22Rv1 (cell line): ENCODE data around the gene BBX.

Experiments used
- H3K27ac ChIP-seq: fragments of 450-650 bp; 2 replicates; pipeline ENCODE4 v1.5.1; 2017
- ZFX ChIP-seq: fragments of 450-650 bp; IDR thresholded peaks from 2 replicates; pipeline ENCODE4 v1.6.1; 2017; ENCODE audit warnings: antibody characterized with exemption, borderline replicate concordance
- TF ChIP-seq, protein P1 (sequence below): fragments of 450-650 bp; IDR thresholded peaks from 2 replicates; pipeline ENCODE4 v1.5.1; 2017; ENCODE audit warnings: mild to moderate bottlenecking

BBX gene

DNA sequence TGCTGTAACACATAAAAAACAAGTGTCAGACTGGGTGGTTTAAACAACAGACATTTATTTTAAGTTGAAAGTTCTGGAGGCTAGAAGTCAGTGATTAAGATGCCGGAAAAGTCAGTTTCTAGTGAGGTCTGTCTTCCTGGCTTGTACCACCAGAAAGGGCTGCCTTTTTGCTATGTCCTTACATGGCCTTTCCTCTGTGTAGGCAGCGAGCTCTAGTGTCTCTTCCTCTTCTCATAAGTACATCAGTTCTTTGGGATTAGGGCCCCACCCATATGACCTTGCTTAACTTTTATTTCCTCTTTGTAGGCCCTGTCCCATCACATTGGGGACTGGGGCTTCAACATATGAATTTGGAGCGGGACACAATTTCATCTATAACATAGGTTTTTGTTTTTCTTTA is 128.0 kb downstream of the BBX start:
- no peak overlapping the region for H3K27ac ChIP-seq
- TF ChIP-seq, protein P1, sequence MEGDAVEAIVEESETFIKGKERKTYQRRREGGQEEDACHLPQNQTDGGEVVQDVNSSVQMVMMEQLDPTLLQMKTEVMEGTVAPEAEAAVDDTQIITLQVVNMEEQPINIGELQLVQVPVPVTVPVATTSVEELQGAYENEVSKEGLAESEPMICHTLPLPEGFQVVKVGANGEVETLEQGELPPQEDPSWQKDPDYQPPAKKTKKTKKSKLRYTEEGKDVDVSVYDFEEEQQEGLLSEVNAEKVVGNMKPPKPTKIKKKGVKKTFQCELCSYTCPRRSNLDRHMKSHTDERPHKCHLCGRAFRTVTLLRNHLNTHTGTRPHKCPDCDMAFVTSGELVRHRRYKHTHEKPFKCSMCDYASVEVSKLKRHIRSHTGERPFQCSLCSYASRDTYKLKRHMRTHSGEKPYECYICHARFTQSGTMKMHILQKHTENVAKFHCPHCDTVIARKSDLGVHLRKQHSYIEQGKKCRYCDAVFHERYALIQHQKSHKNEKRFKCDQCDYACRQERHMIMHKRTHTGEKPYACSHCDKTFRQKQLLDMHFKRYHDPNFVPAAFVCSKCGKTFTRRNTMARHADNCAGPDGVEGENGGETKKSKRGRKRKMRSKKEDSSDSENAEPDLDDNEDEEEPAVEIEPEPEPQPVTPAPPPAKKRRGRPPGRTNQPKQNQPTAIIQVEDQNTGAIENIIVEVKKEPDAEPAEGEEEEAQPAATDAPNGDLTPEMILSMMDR, result no peak
- no peak for TF ChIP-seq ZFX

DNA sequence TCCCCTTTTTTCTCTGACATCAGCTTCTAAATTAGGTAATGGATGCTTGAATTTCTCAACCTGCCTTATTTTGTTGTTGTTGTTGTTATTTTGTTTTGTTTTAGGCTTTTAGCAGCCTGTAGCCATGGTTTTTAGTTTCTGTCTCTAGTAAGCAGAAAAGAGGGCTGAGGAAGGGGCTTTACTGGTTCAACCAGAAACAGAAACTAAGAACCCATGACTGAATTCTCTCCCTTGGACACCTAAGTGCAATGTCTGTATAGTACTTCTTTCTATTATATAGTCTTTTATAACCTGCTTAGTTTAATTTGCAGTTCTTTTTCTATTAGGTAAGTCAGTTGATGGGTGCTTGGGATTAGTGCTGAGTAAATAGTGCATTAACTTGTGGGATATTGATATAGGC is 129.0 kb downstream of the BBX start:
- no peak overlapping the region for H3K27ac ChIP-seq
- TF ChIP-seq, protein P1, result no peak
- no peak for TF ChIP-seq ZFX

DNA sequence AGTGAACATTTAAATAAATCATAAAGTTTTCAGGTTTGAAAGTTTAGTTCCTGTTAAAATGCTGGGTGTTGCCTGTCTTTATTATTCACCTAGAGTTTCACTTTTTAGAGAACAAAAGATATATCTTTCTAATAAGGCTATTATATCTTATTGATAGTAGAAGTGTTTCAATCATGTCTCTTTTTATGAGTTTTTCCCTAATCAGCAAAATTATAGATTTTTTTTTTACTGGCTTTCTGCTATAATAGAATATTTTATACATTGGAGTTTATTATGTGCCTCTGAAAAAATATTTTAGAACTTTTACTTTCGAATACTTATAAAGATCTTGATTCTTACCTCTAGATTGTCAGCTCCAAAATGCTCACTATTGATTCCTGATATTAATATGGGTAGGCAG is 131.5 kb downstream of the BBX start:
- no peak overlapping the region for H3K27ac ChIP-seq
- TF ChIP-seq, protein P1, result no peak
- TF ChIP-seq ZFX, result no peak

DNA sequence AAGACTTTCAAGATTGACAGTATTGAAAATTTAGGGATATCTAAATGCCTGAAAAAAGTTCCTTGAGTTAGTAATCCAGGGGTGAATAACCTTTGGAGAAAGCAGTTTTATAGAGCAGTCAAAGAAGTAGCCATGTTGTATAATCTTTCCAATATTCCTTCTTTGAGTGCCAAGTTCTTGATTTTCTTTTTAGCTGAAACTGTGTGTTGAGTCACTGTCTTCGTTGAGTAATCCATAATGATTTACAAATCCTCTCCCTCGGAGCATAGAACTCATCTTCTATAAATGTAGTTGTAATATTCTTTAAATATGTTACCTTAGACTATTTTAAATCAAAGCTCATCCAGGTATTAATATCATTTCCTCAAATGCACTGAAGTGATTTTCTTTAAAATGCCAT is 135.2 kb downstream of the BBX start:
- H3K27ac ChIP-seq, result no peak overlapping the region
- TF ChIP-seq, protein P1, result no peak
- TF ChIP-seq ZFX, result no peak

DNA sequence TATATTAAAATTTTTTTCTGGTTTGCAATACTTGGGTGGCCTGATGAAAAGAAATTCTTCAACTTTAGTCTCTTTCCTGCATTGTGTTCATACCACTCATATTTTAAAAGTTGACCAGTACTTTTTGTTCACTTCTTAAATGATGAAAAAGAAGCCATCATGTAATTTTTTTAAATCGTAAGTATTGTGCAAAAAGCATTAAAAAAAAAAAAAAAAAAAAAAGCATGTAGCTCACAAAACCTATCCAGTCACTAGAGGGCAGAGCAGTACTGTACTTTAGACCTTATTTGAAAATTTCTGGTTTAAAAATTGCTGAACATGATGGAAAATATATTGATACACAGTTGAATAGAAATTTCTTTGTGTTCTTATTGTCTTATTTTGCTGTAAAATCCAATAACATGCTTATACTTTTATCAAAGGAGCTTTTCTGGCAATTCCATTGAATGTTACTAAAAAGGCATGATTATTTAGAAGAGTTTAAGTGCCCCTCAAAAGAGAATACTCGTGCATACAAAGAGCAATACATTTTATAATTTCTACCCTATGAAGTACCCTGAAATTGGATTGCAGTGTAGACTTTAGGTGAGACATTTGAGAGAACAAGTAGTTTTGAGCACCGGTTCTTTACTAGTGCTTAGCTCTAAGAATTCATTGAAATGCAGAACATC is 137.7 kb downstream of the BBX start:
- no peak overlapping the region for H3K27ac ChIP-seq

DNA sequence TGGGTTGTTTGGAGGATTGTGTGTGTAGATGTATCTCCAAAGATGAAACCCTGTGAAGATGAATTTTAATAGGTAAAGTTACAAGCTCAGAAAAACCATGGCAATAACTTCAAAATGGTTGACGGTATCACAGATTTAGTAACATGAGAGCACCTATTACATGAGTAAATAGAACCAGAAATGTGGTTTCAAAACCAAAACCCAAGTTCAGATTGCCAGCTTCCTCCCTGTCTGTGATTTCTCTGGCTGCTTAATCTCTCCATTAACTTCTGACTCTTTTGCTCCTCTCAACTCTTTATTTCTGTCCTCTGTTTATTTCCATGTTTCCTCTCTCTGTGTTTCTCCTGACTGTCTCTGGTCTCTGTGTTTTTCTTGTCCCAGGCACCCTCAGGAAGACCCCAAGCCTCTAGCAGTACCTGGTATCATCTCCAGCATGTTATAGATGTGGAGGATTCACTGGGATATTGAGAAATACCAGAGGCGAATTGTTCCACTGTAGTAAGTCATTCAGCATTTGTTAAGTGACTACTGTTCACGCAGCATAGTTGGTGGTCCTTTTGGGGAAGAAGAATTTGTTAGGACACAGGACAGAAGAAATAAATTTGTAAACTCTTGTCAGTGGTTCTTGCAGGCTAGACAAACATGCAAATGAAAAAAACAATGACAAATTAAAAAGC is 138.8 kb downstream of the BBX start:
- no peak overlapping the region for H3K27ac ChIP-seq
- TF ChIP-seq, protein P1, result no peak
- TF ChIP-seq ZFX, result no peak

More for the DNA sequence above, 137.7 kb downstream of the BBX start:
- TF ChIP-seq, protein P1, result peak; percentile 84
- no peak for TF ChIP-seq ZFX

DNA sequence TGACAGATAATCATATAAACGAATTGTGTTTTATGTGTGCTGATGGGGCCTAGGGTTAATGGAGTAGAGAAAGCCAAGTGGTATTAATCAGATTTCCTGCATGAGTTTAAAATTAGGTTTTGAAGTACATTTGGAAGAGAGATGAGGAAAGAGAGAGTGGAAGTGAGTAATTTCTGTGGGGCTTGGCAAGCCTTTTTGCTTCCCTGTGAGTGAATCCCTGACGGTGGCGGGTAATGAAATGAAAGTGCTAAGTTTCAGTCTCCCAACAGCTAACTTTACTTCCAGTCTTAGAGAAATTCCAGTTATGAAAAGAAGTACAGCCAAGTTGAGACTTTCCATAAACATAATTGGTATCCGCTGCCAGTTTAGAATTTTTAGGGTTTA is 139.4 kb downstream of the BBX start:
- TF ChIP-seq, protein P1, result no peak
- TF ChIP-seq ZFX, result no peak
- H3K27ac ChIP-seq, result no peak overlapping the region
